Cardiac fibroblast (primary cell): ENCODE data around the gene CAMSAP2.

Experiments
- DNase-seq, 2 donors: peaks; one replicate each; pipeline versions ENCODE4 v3.0.0 to v3.0.0-alpha.2; 2010; ENCODE audit warnings: low read depth in 2 of 2
- H3K4me3 ChIP-seq, 2 donors: replicated peaks in 1 of 2; 1 replicate in 1 of 2; 2 replicates in 1 of 2; pipeline ENCODE4 v1.5.1; 2011; ENCODE audit warnings: low read depth in 2 of 2, low read length in 2 of 2, mild to moderate bottlenecking in 2 of 2, moderate library complexity in 1 of 2
- CTCF ChIP-seq: IDR thresholded peaks from one replicate; pipeline ENCODE4 v1.5.1; 2011; ENCODE audit warnings: low read depth, mild to moderate bottlenecking, low read length, inconsistent platforms

The CAMSAP2 gene

DNA sequence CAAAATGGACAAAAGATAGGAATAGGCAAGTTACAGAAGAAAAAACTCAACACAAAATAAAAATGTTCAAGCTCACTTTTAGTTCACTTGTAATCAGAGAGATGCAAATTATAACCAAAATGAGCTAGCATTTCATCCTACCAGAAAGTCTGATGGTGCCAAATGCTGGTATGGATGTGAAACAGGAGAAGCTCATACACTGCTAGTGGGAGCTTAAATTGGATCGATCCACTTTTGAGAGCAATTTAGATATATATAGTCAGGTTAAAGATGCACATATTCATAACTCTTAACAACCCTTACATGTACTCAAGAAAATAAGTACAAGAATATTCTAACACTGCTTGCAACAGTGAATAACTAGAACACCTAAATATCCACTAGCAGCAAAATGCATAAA, 18.5 kb upstream of the CAMSAP2 start:
- no peak for TF ChIP-seq CTCF
- no peak for DNase-seq
- no peak overlapping the region for H3K4me3 ChIP-seq

DNA sequence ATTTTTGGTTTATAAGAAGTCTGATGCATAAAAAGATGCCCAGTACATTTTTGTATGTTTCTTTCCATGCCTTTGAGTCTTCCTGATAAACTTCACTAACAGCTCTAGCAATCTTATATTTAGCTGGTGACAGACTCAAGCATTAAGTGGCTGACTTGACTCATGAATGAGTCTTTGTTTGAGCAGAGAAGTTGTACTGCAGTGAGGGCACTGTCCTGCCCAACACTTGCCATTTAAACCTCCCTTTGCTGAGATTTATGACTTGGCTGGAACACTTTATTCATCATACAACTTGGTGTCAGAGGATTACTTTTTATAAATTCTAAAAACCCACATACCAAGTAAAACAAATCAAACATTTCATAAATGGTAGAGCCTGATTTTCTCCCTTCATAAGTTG, 14.6 kb upstream of the CAMSAP2 start:
- no peak for TF ChIP-seq CTCF
- no peak overlapping the region for H3K4me3 ChIP-seq
- no peak for DNase-seq

DNA sequence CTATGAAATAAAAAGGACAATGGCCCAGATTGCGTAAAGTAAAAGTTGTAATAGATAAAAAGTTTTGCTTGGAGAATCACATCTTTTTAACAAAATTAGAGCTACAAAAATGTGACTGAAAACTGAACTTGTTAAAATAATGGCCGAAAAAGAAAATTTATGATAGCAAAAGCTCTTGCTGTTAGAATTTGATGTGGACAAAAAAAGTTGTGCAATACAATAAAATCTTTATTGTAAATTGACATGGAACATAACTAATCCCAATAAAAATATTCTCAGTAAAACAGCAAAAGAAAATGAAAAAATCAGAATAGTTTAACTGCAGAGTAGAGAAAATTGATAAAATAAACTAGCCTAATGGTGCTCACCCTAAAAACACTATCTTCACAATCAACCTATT, 11.4 kb upstream of the CAMSAP2 start:
- H3K4me3 ChIP-seq: no peak overlapping the region
- DNase-seq: no peak
- no peak for TF ChIP-seq CTCF

- no peak overlapping the region for H3K4me3 ChIP-seq
- TF ChIP-seq CTCF: no peak
- DNase-seq: peak in 1 of 2 donors; percentile 23
Observed at GRCh38 chr1:200729863-200730262, 8.8 kb upstream of the CAMSAP2 start.

DNA sequence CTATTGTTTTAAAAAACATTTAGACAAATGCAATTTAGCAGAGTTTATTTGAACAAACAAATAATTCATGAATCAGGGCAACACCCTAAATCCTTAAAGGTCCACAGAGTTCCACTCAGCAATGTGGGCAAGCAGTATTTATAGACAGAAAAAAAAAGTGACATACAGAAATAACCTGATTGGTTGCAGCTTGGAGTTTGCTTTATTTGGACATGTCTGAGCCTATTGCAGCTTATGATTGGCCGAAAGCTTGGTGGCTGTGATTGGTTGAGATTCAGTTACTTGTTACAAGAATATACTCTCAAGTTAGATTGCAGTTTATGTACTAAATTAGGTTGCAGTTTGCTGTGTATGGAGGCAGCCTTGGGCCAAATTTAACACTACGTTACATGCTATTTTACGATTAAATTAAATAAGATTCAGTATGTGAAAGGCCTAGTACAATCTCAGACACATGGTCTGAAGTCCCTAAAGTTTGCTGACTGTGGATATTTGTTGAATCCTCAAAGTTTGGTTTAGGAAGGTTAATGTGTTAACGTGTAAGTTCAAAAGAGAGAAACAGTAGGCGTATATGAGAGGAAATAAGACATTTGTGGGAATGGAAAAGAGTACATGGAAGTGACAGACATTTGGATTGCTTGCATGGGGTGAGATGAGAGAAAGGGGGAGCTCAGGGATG, 6.9 kb upstream of the CAMSAP2 start:
- no peak for TF ChIP-seq CTCF
- H3K4me3 ChIP-seq: no peak overlapping the region
- no peak for DNase-seq

DNA sequence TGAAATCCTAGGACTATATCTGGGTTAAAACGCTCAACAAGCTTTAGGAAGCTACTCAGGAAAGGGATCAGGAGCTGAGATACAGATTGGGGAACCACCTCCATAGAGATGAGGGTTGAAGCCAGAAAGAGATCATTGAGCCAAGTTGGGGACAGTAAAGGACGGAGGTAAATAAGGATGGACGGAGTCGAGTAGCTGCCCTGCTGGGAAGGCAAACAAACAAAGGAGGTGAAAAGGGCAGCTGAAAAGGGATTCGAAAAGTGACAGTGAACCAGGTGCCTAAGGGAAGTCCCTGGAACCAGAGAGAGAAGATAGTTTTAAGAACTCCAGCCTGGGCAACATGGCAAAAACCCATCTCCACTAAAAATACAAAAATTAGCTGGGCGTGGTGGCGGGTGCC, 6.3 kb upstream of the CAMSAP2 start:
- no peak for DNase-seq
- TF ChIP-seq CTCF: no peak
- H3K4me3 ChIP-seq: no peak overlapping the region

- TF ChIP-seq CTCF: no peak
- DNase-seq: peak in 1 of 2 donors; percentile 28
- no peak overlapping the region for H3K4me3 ChIP-seq
Observed at GRCh38 chr1:200733907-200734306, 4.8 kb upstream of the CAMSAP2 start.
